Measurements from ENCODE around the gene SLC22A6.
"Not testable (repeated sequence)": the region's sequence is repeated elsewhere in the genome, so short reads cannot be mapped to it uniquely, and the experiment has no call there.

The SLC22A6 gene

DNA sequence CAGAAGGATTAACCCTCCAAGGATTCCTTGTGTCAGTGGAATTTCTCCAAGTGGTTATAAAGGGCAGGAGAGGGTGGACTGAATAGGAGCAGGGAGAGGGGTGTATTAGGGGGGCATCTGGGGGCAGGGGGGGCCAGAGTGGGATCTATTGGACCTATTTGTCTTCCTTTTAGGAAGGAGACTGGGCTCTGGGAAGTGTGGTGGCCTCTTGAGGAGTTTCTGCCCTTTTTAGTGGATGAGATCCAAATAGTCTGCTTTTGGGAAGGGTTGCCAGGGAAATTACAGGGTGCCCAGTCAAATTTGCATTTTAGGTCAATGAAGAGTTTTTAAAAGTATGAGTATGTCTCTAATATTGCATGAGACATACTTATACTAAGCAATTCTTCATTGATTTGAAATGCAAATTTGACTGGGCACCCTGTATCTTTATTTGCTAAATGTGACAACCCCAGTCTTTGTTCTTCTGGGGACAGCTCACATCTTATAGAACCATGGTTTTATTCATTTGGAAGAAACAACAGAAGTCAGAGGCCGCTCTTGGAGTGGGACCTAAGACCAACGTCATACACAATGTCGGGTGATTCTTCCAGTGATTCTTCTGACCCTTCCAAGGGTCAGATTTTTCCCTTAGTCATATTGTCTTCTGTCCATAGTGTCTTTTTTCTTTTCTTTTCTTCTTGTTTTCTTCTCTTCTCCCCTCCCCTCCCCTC is 429 bp upstream of the SLC22A6 start:
- DNase-seq (ENCODE audit: low read depth): no peak

DNA sequence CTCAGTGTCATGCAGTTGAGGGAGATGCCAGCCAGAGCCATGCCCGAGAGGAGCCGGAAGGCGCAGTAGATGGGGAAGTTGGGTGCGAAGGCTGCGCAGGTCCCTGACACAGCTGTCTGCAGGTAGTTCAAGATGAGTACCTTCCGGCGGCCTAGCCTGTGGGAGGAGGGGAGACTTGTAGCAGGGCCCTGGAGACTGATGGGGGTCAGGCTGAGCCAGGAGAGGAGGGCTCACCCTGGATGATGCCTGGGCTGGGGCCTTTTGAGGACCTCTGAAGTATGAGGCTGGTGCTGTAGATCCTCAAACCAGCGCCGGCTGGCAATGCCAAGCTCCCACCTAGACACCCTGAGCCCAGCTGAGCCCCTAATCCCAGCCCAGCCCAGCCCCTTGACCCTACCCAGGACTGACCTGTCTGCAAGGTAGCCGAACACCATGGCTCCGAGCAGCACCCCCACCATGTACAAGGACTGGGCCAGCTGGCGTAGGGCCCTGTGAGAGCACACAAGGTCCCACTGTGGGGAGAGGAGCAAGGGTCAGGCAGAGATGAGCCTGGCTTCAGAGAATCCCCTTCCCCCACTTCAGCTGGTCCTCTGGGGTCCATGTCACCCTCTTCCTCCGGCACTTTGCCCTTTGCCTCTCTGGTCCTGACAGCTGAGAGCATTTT is 1.1 kb downstream of the SLC22A6 start:
- no peak for DNase-seq (ENCODE audit: low read depth)

DNA sequence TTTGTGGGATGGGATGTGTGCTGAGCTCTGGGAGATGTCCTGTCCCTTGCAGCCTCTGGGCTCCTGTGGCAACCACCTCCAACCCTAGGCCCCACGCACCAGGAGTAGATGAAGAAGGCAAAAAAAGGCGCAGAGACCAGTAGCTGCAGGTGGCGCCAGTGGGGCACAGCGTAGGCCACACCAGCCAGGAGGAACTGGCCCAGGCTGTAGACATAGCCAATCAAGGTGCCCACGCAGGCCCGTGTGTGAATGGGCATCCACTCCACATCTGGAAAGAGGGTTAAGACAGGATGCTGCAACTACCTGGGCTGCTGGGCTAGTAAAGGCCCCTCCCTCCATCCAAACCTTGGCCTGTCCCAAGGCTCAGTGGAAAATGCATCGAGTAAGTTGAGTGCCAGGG is 3.0 kb downstream of the SLC22A6 start:
- no peak for DNase-seq (ENCODE audit: low read depth)

DNA sequence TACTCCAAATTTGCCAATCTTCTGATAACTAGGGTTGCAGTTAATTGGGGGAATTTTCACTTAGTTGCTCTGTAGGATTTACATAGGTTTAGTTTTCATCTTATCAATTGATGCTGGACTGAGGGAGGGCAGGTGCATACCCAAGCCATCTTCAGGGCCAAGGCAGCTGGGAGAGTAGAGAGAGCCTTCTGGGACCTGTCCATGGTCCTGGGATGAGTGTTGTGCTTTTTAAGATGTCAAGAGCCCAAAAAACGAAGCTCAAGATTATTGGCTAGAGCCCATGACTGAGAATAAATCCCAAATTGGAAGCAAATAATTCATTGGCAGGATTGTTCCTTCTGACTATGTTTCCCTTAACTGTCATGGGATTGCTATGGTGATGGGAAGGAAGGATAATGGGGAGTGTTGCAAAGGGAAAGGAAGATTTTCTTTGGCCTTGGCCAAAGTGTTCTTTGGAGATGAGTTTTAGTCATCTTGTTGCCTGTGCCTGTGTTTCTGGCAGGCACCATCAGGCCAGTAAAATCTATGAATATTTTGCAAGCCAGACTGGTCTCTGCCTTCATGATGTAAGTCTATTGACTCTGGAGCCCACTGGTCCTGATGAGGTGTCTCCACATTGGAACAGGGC is 4.5 kb downstream of the SLC22A6 start:
- no peak for DNase-seq (ENCODE audit: low read depth)

DNA sequence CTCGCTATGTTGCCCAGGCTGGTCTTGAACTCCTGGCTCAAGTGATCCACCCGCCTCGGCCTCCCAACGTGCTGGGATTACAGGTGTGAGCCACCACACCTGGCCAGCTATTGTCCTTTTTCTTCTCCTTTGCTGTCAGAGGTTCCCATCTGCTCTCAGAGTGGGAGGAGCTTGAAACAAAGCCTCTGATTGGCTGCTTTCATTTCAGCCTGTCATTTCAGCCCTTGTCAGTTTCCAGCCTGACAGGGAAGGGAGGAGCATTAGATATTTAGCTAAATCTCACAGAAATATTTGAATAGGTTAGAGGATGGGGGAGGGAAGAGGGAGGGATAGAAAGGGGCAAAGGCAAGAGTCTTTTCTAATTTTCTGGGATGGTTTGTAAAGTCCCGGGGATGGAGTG is 8.7 kb downstream of the SLC22A6 start:
- DNase-seq (ENCODE audit: low read depth): no peak

DNA sequence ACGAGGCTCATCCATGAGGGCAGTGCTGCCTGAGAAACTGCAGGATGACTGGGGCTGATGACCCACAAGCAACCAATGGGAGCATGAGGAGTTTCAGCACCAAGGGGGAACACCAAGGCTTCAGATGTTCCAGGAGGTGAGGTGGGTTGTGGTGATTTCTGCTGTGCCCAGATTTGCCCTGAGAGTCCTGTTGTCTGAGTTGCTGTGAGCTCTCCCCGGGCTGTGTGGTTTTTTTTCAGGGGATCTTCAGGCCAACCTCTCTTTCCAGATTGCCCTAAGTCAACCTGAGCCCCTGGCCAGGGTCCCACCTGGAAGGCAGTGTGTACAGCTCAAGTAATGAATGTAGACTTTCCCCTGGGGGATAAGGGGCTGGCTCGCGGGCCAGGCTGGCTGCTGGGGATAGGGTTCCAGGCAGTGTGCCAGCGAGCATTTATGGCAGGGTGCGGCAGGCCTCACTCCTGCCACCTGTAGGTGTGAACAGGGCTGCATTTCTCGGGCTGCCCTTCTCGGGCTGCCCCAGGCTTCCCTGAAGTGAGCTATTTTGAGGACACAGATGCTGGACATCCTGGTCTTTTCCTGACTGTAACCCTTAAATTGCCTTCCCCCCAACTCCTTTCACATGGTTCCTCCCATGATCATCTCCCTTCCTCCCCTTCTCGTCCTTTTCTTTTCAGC is 9.8 kb downstream of the SLC22A6 start:
- DNase-seq (ENCODE audit: low read depth): no peak

DNA sequence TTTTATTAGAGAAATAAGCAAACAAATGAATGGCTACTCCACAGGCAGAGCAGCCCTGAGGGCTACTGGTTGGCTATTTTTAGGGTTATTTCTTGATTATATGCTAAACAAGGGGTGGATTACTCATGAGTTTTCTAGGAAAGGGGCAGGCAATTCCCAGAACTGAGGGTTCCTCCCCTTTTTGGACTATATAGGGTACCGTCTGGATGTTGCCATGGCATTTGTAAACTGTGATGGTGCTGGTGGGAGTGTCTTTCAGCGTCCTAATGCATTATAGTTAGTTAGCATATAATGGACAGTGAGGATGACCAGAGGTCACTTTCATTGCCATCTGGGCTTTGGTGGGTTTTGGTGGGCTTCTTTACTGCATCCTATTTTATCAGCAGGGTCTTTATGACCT is 19.2 kb downstream of the SLC22A6 start:
- no peak for DNase-seq (ENCODE audit: low read depth)

DNA sequence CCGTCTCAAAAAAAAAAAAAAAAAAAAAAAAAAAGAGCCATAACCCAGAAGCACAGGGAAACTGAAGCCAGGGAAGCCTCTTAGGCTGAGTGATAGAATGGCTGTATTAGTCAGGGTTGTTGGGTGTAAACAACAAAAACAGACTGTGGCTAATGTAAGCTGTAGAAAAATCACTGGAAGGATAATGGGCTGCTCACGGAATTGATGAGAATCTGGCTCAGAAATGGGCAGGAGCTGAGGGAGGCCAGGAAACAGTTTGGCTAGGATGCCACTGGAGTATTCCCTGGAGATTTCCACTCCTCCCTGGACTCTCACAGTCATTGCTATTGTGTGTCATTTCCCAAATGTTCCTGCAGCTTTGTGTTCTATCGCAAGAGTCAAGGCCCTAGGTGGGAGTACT is 22.4 kb downstream of the SLC22A6 start:
- DNase-seq (ENCODE audit: low read depth): no peak

DNA sequence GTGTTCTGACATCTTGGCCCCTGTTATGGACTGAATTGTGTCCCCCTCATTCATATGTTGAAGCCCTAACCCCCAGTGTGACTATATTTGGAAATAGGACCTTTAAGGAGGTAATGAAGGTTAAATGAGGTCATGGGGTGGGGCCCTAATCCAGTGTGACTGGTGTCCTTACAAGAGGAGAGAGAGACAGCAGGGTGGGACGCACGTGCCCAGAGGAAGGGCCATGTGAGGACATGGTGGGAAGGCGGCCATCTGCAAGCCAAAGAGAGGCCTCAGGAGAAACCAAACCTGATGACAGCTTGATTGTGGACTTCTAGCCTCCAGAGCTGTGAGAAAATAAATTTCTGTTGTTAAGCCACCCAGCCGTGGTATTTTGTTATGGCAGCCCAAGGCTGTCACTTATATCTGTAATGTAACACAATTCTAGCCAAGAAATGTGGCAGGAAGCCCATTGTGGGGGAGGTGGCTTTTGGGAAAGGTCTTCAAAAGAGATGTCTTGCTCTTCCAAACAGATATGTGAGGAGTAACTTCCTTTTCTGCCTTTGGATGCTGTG is 23.7 kb downstream of the SLC22A6 start:
- no peak for DNase-seq (ENCODE audit: low read depth)

DNA sequence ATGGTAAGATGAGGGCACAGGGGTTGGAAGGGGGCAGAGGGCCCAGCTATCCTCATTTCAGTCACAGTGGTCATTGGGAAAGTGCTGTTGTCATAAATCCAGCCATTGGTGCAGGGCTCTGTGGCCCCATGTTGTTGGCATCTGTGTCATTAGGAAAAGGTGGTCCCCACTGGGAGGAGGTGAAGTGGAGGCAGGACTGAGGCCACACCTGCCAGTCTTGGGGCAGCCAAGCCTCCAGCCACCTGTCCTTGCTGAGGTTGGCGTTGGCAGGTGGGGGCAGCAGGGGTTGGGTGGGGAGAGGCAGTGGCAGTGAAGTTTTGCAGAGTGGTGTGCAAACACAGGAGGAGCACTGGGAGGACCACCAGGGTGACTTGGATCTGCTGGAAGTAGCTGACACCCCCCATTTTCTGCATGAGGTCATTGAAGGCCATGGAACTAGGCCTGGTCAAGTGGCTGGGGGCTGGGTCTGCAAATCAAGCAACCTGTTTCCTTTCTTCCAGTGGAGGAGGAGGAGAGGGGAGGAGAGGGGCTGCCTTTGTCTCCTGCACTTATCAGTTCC is 25.3 kb downstream of the SLC22A6 start:
- DNase-seq (ENCODE audit: low read depth): no peak

DNA sequence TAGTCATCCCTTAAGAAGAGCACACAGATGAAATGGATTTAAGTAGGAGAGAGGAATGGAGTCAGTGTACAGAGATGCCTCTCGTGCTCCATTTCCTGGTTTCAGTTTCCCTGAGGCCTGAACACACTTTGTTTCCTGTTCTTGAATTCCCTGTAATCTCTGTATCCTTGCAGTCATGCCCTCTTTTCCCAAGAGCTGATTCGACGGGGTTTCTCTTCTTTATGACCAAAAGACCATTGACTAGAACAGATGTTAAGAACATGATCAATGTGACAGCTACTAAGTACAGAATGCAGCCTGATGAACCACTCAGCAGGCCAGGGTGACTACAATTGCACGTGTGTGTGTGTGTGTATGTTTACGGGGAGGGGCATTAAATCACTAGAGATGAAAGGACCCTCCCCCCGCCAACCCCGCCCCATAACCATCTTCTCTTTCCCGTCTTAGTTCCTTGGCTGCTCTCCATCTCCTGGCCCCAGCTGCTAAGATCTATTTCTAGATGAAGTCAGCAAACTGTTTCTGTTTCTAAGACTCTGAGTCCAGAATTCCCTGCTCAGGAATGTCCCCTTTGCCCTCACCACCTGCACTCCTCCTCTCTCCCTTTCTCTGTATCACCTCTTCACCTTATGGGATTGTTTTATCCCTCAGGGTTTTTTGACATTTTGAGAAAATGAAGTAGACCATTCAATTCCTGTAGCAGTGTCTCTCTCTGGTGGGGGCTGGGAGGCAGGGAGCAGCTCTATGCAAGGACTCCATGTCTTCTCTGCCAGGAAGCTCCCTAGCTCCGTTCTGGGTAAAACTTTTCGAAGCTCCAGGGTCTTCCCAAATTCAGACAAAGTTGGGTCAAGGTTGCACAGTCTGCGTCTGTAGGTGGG is 26.0 kb downstream of the SLC22A6 start:
- no peak for DNase-seq (ENCODE audit: low read depth)

DNA sequence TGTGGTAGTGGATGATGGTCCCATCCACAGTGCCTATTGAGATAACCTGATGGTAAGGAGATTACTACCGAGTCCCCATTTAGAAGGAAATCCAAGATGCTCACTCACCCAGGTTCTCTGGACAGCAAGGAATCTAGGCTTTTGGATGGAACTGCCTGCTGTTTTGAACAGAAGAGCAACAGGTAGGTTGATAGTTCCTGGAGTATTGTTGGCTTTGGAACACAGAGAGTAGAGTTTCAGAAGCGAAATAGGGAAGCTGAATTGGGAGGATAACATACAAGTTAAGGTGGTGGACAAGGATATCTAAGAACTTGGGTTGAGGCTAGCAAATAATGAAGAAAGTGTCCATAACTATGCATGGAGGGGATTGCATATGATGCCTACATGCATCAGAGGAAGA is 27.6 kb downstream of the SLC22A6 start:
- no peak for DNase-seq (ENCODE audit: low read depth)

DNA sequence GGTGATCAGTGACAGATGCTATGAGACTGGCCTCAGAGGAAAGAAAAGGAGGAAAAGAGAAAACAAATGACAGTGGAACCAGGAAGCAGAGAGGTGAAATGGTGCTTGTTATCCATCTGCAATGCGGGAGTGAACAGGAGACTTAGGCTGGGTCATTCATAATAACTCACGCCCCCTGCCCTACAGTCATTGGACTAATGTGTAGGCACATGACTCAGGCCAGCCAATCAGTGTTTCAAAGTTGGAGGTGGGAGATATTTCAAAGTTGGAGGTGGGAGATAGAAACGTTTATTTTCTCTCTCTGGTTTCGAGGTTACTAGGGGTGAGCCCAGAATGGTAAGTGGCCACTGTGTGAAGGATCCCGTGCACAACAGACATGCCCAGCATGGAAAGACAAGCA is 30.3 kb downstream of the SLC22A6 start:
- no peak for DNase-seq (ENCODE audit: low read depth)

DNA sequence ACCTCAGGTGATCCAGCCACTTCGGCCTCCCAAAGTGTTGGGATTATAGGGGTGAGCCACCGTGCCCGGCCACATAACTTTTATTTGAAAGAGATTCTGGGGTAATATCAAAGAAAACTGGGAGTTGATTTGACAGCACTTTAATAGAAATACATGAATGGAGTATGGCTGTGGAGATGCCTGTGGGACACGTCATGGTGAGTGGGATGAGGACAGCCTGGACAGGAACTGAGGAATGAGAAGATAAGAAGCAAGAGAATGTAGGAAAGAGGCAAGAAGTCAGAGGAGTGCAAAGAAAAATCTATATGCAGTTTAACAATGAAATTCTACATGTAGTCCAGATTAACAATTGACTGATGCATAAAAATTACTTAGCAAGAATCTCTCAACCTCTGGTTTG is 31.0 kb downstream of the SLC22A6 start:
- DNase-seq (ENCODE audit: low read depth): no peak

DNA sequence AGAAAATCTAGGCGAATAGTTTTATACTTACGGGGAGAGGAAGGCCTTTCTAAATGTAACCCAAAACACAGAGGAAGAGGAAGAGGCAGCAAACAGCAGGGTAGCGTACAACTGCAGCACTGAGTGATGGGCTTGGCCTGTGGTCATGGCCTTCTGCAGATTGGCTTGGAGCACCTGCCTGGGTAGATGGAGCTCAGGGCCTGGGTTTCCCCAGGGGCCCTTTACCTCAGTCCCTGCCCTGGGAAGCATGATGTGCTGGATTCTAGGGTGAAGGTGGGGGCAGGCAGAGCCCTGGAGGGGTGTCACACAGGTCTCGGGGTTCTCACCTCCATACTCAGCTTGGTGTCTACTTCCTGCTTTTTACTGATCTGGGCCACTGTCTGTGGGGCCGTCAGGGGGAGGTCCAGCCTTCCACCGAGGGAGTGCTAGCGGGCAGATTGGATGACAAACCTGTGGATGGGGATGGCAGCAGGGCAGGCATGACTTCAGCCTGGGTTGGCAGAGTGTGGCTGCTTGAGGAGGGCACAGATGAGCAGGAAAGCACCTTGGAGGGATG is 35.9 kb downstream of the SLC22A6 start:
- no peak for DNase-seq (ENCODE audit: low read depth)

DNA sequence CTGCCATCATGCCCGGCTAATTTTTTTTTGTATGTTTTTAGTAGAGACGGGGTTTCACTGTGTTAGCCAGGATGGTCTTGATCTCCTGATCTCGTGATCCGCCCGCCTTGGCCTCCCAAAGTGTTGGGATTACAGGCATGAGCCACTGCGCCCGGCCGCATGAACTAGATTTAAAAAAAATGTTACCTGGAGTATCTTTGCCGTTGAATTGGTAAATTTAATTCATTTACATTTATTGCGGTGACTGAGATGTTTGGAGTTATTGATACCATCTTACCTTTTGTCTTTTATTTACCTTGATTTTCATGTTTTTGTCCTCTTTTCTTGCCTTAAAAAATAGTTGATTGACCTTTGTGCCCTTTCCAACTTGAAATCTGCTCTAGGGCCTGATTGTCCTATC is 39.2 kb downstream of the SLC22A6 start:
- not testable (repeated sequence) for DNase-seq (ENCODE audit: low read depth)

DNA sequence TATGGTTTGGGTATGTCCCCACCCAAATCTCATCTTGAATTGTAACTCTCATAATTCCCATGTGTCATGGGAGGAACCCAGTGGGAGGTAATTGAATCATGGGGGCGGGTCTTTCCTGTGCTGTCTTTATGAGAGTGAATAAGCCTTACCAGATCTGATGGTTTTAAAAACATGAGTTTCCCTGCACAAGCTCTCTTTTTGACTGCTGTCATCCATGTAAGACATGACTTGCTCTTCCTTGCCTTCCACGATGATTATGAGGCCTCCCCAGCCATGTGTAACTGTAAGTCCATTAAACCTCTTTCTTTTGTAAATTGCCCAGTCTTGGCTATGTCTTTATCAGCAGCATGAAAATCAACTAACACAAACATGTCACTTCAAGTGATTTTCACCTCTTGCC is 47.2 kb downstream of the SLC22A6 start:
- not testable (repeated sequence) for DNase-seq (ENCODE audit: low read depth)

DNA sequence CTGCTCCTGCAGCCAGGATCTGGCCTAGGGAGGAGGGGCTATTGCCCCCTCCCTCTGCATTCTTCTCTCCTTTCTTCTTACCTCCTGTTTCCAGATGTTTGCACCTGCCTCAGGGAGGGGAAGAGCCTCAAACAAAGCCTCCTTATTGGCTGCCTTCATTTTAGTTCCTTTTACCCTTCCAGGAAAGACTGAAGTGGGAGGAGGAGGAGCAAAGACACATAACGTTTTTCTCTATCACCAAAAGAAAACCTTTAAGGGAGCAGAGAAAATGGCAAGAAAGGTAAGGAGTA is 50.3 kb downstream of the SLC22A6 start:
- no peak for DNase-seq (ENCODE audit: low read depth)

DNA sequence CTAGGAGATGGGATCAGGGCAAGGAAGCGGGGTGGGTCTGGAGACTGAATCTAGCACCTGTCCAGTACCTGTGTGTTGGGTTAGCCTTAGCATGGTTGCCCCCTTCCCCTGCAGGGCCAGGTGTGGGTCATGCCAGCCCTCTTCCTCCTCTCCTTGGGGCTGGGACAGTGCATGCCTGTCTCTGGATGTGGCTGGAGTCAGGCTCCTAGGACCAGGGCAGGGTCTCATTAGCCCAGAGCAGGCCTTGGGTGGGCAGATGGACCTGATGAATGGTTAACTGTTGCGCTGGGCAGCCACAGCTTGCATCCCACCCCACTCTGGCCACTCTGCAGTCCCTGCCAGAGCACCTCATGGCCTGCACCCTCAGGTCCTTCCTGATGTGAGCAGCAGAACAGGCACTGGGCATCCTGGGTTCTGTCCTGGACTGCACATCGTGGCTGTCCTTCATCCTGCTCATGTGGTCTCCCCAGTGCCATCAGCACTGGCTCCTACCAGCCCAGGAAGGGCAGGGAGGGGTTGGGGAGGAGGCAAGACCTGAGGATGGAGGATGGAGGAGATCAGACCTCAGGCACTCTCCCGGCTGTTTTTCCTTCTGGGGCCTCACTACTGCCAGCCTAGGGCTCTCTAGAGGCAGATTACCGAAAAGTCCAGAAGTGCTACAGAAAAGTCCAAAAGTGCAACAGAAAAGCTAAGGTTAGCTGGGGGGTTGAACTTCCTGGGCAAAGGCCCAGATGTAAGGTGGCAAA is 50.8 kb downstream of the SLC22A6 start:
- no peak for DNase-seq (ENCODE audit: low read depth)

DNA sequence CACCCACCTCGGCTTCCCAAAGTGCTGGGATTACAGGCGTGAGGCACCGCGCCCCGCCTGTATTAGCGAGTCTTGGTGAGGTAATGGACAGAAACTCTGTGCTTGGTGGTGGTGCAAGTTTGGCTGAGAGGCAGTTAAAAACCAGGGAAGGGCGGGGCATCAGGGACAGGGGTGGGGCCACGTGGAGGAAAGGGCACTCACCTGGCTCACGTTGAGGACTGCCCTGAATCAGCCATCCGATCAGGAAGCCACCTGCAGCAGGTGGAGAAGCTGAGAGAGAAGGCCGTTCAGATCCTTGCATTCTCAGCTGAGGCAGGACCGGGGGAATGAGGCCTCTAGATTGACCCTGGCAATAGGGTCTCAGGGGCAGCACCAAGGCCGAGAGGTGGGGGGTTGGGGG is 51.5 kb downstream of the SLC22A6 start:
- no peak for DNase-seq (ENCODE audit: low read depth)

Measured in stimulated activated CD8-positive, alpha-beta memory T cell treated with anti-CD3 and anti-CD28 coated beads, Interleukin-15, amount 100 ng/mL, for 1 hour (primary cell).